GM23338 (cell line): ENCODE results near the gene PRSS21. TPM values are rescaled to one million over a fixed set of nuclear protein-coding genes. Genes with fewer than 3 reads are reported as not detected.

Experiments used
- ATAC-seq: fragments of 200-7000 bp; cut with Tn5 transposase; 3 replicates; pipeline ENCODE4 v1.9.1; 2020
- DNase-seq: peaks from one replicate; pipeline ENCODE4 v3.0.0-alpha.2; 2015; ENCODE audit warnings: low spot score
- H2AFZ ChIP-seq: fragments of 200-600 bp; sonication (generic); 2 replicates; pipeline ENCODE4 v1.8.0; 2016; ENCODE audit warnings: antibody characterized with exemption, mild to moderate bottlenecking, moderate library complexity
- H3F3A ChIP-seq: fragments of 200-600 bp; sonication (generic); replicated peaks from 2 replicates; pipeline ENCODE4 v1.8.0; 2017; ENCODE audit warnings: antibody characterized with exemption, mixed run types, low read depth
- H3K27ac ChIP-seq: fragments of 200-600 bp; sonication (generic); 2 replicates; pipeline ENCODE4 v1.6.1; 2016; ENCODE audit warnings: low read depth
- H3K27me3 ChIP-seq: fragments of 200-600 bp; sonication (generic); 2 replicates; pipeline ENCODE4 v1.8.0; 2016; ENCODE audit warnings: mild to moderate bottlenecking, mixed run types, moderate library complexity; ENCODE audit not compliant: insufficient read depth
- H3K36me3 ChIP-seq: fragments of 200-600 bp; sonication (generic); 2 replicates; pipeline ENCODE4 v1.8.0; 2016; ENCODE audit warnings: mild to moderate bottlenecking; ENCODE audit not compliant: insufficient read depth
- H3K4me1 ChIP-seq: fragments of 200-600 bp; sonication (generic); 2 replicates; pipeline ENCODE4 v1.8.0; 2016; ENCODE audit warnings: mild to moderate bottlenecking, moderate library complexity; ENCODE audit not compliant: insufficient read depth
- H3K4me2 ChIP-seq: fragments of 200-600 bp; sonication (generic); 2 replicates; pipeline ENCODE4 v1.7.1; 2017; ENCODE audit warnings: mixed run types
- H3K4me3 ChIP-seq: fragments of 200-600 bp; sonication (generic); 2 replicates; pipeline ENCODE4 v1.6.1; 2016; ENCODE audit warnings: mixed run types
- H3K79me2 ChIP-seq: fragments of 200-600 bp; sonication (generic); replicated peaks from 2 replicates; pipeline ENCODE4 v1.8.0; 2017; ENCODE audit warnings: mild to moderate bottlenecking; ENCODE audit not compliant: insufficient read depth
- H3K9me2 ChIP-seq: fragments of 200-600 bp; sonication (generic); 2 replicates; pipeline ENCODE4 v1.8.0; 2017; ENCODE audit not compliant: insufficient read depth
- H4K20me1 ChIP-seq: fragments of 200-600 bp; sonication (generic); replicated peaks from 2 replicates; pipeline ENCODE4 v1.8.0; 2017; ENCODE audit warnings: mild to moderate bottlenecking; ENCODE audit not compliant: insufficient read depth
- H3K27ac Mint-ChIP-seq: 2 replicates; pipeline ENCODE4 v1.8.0; 2020; ENCODE audit warnings: inconsistent platforms, mild to moderate bottlenecking, moderate library complexity, mixed read lengths
- H3K27me3 Mint-ChIP-seq: 3 replicates; pipeline ENCODE4 v1.8.0; 2022; ENCODE audit warnings: low read depth, mild to moderate bottlenecking, moderate library complexity, mixed read lengths, inconsistent platforms; ENCODE audit not compliant: insufficient read depth, poor library complexity
- H3K36me3 Mint-ChIP-seq: 3 replicates; pipeline ENCODE4 v1.8.0; 2021; ENCODE audit warnings: low read depth, mild to moderate bottlenecking, inconsistent platforms, moderate library complexity, mixed read lengths
- H3K4me1 Mint-ChIP-seq: 3 replicates; pipeline ENCODE4 v1.8.0; 2020; ENCODE audit warnings: mild to moderate bottlenecking, inconsistent platforms, mixed read lengths
- H3K4me3 Mint-ChIP-seq: 3 replicates; pipeline ENCODE4 v1.8.0; 2021; ENCODE audit warnings: moderate library complexity, mild to moderate bottlenecking, inconsistent platforms, mixed read lengths
- H3K9me3 Mint-ChIP-seq: 3 replicates; pipeline ENCODE4 v1.8.0; 2020; ENCODE audit warnings: moderate library complexity, mild to moderate bottlenecking, inconsistent platforms, mixed read lengths
- CREB1 ChIP-seq: fragments of 250-450 bp; sonication (Bioruptor Pico); IDR thresholded peaks from 2 replicates; pipeline ENCODE4 v1.5.0; 2020; ENCODE audit warnings: low read depth, mild to moderate bottlenecking, moderate library complexity
- EZH2phosphoT487 ChIP-seq: fragments of 200-600 bp; sonication (generic); IDR thresholded peaks from one replicate; pipeline ENCODE4 v1.8.1; 2018; ENCODE audit warnings: antibody characterized with exemption; ENCODE audit not compliant: unreplicated experiment
- JUNB ChIP-seq: IDR thresholded peaks from one replicate; pipeline ENCODE4 v1.6.1; 2016; ENCODE audit warnings: antibody characterized with exemption; ENCODE audit not compliant: unreplicated experiment
- REST ChIP-seq: IDR thresholded peaks from one replicate; pipeline ENCODE4 v1.6.1; 2018; ENCODE audit warnings: antibody characterized with exemption; ENCODE audit not compliant: unreplicated experiment
- STAT1 ChIP-seq: IDR thresholded peaks from one replicate; pipeline ENCODE4 v1.6.1; 2016; ENCODE audit warnings: antibody characterized with exemption; ENCODE audit not compliant: unreplicated experiment
- ZNF114 ChIP-seq: fragments of 250-450 bp; sonication (Bioruptor Pico); IDR thresholded peaks from 2 replicates; pipeline ENCODE4 v1.5.0; 2020; ENCODE audit warnings: mild to moderate bottlenecking, moderate library complexity
- polyA plus RNA-seq: library from polyadenylated mRNA; unstranded; fragments of >200 nt; fragmentation: Nextera tagmentation; extraction: Ambion mirVana; gene quantifications from 2 replicates; pipeline ENCODE4 v1.2.1, GENCODE V29; 2016
- total RNA-seq: library from RNA; depleted of rRNA; stranded (reverse); fragments of >200 nt; shearing (Covaris generic); gene quantifications from 2 replicates; pipeline ENCODE4 v1.2.3, GENCODE V29; 2014
- TF ChIP-seq, protein P1 (sequence below): IDR thresholded peaks from 2 replicates; pipeline ENCODE4 v1.6.1; 2016; ENCODE audit warnings: antibody characterized with exemption

Gene PRSS21
- total and polyA plus RNA-seq, 2 experiments from 2014 or later, result 2.4 to 3.1 TPM

- Histone ChIP-seq H2AFZ (no peak overlapping the region), H3K27ac (no peak overlapping the region), H3K9me2 (no peaks in the 10 kb centered on the region), H3K27me3 (peaks cover 29% of the 10 kb centered on the region), H3K4me2 (no peak overlapping the region), H3K4me3 (no peak overlapping the region), H3F3A (0 out of 2 replicates have a peak, but pooled peaks cover 3% of the 10 kb centered on the region), H3K79me2 (no peaks in the 10 kb centered on the region), H3K36me3 (no peaks in the 10 kb centered on the region), H3K4me1 (no peaks in the 10 kb centered on the region), H4K20me1 (no peaks in the 10 kb centered on the region)
- Mint-ChIP-seq H3K4me1 (peaks cover 3% of the 10 kb centered on the region), H3K36me3 (no peaks in the 10 kb centered on the region), H3K9me3 (no peaks in the 10 kb centered on the region; the same call in 2 of the 3 replicates), H3K27me3 (peaks cover 29% of the 10 kb centered on the region), H3K4me3 (no peak overlapping the region), H3K27ac (no peak overlapping the region)
- no peak for ATAC-seq
- no peak for DNase-seq
- TF ChIP-seq CREB1 (CRISPR knock-in tag) (no peak), JUNB (no peak), STAT1 (no peak)
- TF ChIP-seq, protein P1, sequence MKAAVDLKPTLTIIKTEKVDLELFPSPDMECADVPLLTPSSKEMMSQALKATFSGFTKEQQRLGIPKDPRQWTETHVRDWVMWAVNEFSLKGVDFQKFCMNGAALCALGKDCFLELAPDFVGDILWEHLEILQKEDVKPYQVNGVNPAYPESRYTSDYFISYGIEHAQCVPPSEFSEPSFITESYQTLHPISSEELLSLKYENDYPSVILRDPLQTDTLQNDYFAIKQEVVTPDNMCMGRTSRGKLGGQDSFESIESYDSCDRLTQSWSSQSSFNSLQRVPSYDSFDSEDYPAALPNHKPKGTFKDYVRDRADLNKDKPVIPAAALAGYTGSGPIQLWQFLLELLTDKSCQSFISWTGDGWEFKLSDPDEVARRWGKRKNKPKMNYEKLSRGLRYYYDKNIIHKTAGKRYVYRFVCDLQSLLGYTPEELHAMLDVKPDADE, result no peak
Measured at GRCh38 chr16:2786826-2787151, 30.2 kb upstream of the PRSS21 start.

- no peak for ATAC-seq
- peaks cover 29% of the 10 kb centered on the region for H3K27me3 Mint-ChIP-seq
Measured at GRCh38 chr16:2787406-2787805, 29.6 kb upstream of the PRSS21 start, which contains the start of gene PRSS33. Gene PRSS33, minus strand, starts transcription at chr16:2787560. Its CDS starts 1,013 bp downstream, at chr16:2786547.

More at GRCh38 chr16:2787406-2787805, 29.6 kb upstream of the PRSS21 start, which contains the start of gene PRSS33:
- Histone ChIP-seq H3K4me1 (no peaks in the 10 kb centered on the region), H2AFZ (no peak within 1 kb of the TSS), H3K27ac (no peak within 1 kb of the TSS), H3K4me3 (no peak within 1 kb of the TSS), H3K79me2 (no peaks in the 10 kb centered on the region), H3K4me2 (no peak within 1 kb of the TSS), H3F3A (0 out of 2 replicates have a peak, but pooled peaks cover 3% of the 10 kb centered on the region), H3K9me2 (no peaks in the 10 kb centered on the region), H4K20me1 (no peaks in the 10 kb centered on the region), H3K36me3 (no peaks in the 10 kb centered on the region), H3K27me3 (peaks cover 29% of the 10 kb centered on the region)
- TF ChIP-seq JUNB (no peak), REST (no peak), ZNF114 (no peak), EZH2phosphoT487 (no peak)
- TF ChIP-seq, protein P1, result no peak
- no peak for DNase-seq
- H3K9me3 Mint-ChIP-seq, result no peaks in the 10 kb centered on the region; the same call in 2 of the 3 replicates
- H3K4me1 Mint-ChIP-seq, result peaks cover 3% of the 10 kb centered on the region
- no peaks in the 10 kb centered on the region for H3K36me3 Mint-ChIP-seq
- no peak within 1 kb of the TSS for H3K27ac Mint-ChIP-seq
- no peak within 1 kb of the TSS for H3K4me3 Mint-ChIP-seq
